ENCODE data around the gene FARP1.

FARP1 gene

DNA sequence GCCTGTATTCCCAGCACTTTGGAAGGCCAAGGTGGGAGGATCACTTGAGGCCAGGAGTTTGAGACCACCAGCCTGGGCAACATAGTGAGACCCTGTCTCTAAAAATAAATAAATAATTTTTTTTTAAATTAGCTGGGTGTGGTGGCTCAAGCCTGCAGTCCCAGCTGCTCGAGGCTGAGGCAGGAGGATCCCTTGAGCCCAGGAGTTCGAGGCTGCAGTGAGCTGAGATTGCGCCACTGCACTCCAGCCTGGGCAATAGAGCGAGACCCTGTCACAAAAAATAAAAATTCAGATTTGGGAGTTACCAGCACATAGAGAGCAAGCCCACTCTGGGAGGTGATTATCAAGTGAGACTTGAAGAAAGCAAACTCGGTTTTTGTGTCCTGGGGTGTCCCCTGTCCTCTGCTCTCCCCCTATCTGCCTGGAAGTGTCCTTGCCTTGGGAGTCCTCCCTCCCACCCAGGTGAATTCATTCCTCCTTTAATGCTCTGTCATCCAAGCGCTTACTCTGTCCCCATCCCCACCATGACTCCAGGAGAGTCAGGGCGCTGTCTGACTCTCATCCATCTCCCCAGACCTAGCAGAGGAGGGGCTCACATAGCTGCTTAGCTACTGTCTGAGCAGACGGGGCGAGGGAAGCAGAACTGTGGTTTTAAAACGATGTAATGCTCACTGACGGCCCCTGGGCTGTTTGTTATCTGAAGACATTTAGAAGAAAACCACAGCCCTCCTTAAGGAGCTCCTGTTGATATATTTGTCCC lies 287.3 kb downstream of the FARP1 start:
- Histone ChIP-seq H3K4me1 (ENCODE audit: insufficient read depth, low read length) (no peaks in the 10 kb centered on the region), H3K36me3 (ENCODE audit: insufficient read depth, low read length) (peaks cover 23% of the 10 kb centered on the region)
- 89% methylated on average over 11 of the region's 11 CpGs for WGBS

GRCh38 chr13:98432638-98433037 lies 289.7 kb downstream of the FARP1 start:
- Histone ChIP-seq H3K36me3 (ENCODE audit: insufficient read depth, low read length) (peaks cover 12% of the 10 kb centered on the region), H3K27me3 (ENCODE audit: insufficient read depth, low read length) (no peaks in the 10 kb centered on the region), H3K4me1 (ENCODE audit: insufficient read depth, low read length) (no peaks in the 10 kb centered on the region), H3K9ac (ENCODE audit: low read depth, low read length) (no peak overlapping the region), H3K9me3 (ENCODE audit: insufficient read depth, low read depth, low read length) (no peaks in the 10 kb centered on the region), H3K27ac (ENCODE audit: low read depth, low read length) (no peak overlapping the region), H3K4me3 (ENCODE audit: low read length) (no peak overlapping the region)
- WGBS = 95% methylated on average over 11 of the region's 11 CpGs

More for the DNA sequence above, 287.3 kb downstream of the FARP1 start:
- H3K9me3 ChIP-seq (ENCODE audit: insufficient read depth, low read depth, low read length) = no peaks in the 10 kb centered on the region
- no peak overlapping the region for H3K4me3 ChIP-seq (ENCODE audit: low read length)
- H3K9ac ChIP-seq (ENCODE audit: low read depth, low read length) = no peak overlapping the region
- no peak overlapping the region for H3K27ac ChIP-seq (ENCODE audit: low read depth, low read length)
- H3K27me3 ChIP-seq (ENCODE audit: insufficient read depth, low read length) = no peaks in the 10 kb centered on the region

GRCh38 chr13:98433654-98434053 lies 290.8 kb downstream of the FARP1 start:
- Histone ChIP-seq H3K4me3 (ENCODE audit: low read length) (no peak overlapping the region), H3K36me3 (ENCODE audit: insufficient read depth, low read length) (peaks cover 9% of the 10 kb centered on the region; the same call in 1 of the 2 replicates), H3K9ac (ENCODE audit: low read depth, low read length) (no peak overlapping the region), H3K27ac (ENCODE audit: low read depth, low read length) (no peak overlapping the region), H3K27me3 (ENCODE audit: insufficient read depth, low read length) (no peaks in the 10 kb centered on the region), H3K9me3 (ENCODE audit: insufficient read depth, low read depth, low read length) (no peaks in the 10 kb centered on the region), H3K4me1 (ENCODE audit: insufficient read depth, low read length) (no peaks in the 10 kb centered on the region)
- whole genome bisulfite sequencing = 96% methylated on average over 8 of the region's 10 CpGs

DNA sequence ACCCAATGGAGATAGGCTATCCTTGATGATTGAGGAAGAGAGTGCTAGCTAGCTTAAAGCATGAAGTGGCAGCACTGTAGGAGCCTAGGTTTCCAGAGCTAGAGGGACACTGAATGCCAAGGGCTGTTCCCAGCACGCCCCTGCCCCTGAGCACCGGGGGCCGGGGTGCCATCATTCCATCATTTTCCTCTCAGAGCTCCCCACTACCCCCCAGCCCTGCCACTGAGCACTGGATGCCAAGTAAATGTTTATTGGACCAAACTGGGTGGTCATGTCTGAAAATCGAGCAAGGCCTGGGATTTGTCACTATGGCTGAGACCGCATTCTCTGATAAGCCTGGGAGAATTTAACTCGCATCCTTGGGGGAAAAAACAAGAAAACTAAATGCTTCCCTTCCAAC lies 291.2 kb downstream of the FARP1 start:
- H3K27me3 ChIP-seq (ENCODE audit: insufficient read depth, low read length) = no peaks in the 10 kb centered on the region
- no peak overlapping the region for H3K9ac ChIP-seq (ENCODE audit: low read depth, low read length)
- 91% methylated on average over 6 of the region's 6 CpGs for WGBS
- no peaks in the 10 kb centered on the region for H3K4me1 ChIP-seq (ENCODE audit: insufficient read depth, low read length)
- no peak overlapping the region for H3K27ac ChIP-seq (ENCODE audit: low read depth, low read length)
- H3K4me3 ChIP-seq (ENCODE audit: low read length) = no peak overlapping the region
- H3K36me3 ChIP-seq (ENCODE audit: insufficient read depth, low read length) = peaks cover 10% of the 10 kb centered on the region; the same call in 1 of the 2 replicates
- no peaks in the 10 kb centered on the region for H3K9me3 ChIP-seq (ENCODE audit: insufficient read depth, low read depth, low read length)

DNA sequence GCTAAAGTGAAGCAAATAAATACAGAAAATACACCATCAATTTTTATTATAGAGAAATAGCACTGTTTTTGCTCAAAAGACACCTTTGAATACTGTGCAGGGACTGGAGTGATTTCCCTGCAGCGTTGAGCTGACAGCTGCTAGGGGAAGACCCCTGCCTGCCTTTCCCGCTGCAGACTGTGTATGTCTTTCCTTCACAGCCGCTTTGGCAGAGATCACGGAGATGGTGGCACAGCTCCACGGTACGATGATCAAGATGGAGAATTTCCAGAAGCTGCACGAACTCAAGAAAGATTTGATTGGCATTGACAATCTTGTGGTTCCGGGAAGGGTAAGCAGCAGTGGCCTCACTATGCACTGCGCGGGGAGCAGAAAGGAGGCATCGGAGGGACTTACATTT lies 292.5 kb downstream of the FARP1 start:
- Histone ChIP-seq H3K27ac (ENCODE audit: low read depth, low read length) (no peak overlapping the region), H3K9me3 (ENCODE audit: insufficient read depth, low read depth, low read length) (no peaks in the 10 kb centered on the region), H3K27me3 (ENCODE audit: insufficient read depth, low read length) (no peaks in the 10 kb centered on the region), H3K4me1 (ENCODE audit: insufficient read depth, low read length) (no peaks in the 10 kb centered on the region), H3K4me3 (ENCODE audit: low read length) (no peak overlapping the region), H3K36me3 (ENCODE audit: insufficient read depth, low read length) (peaks cover 20% of the 10 kb centered on the region), H3K9ac (ENCODE audit: low read depth, low read length) (no peak overlapping the region)
- WGBS = 95% methylated on average over 11 of the region's 11 CpGs

GRCh38 chr13:98436233-98436910 lies 293.5 kb downstream of the FARP1 start:
- H3K27ac ChIP-seq (ENCODE audit: low read depth, low read length) = no peak overlapping the region
- no peak overlapping the region for H3K9ac ChIP-seq (ENCODE audit: low read depth, low read length)
- no peaks in the 10 kb centered on the region for H3K4me1 ChIP-seq (ENCODE audit: insufficient read depth, low read length)
- H3K27me3 ChIP-seq (ENCODE audit: insufficient read depth, low read length) = no peaks in the 10 kb centered on the region
- 93% methylated on average over 12 of the region's 12 CpGs for WGBS
- H3K36me3 ChIP-seq (ENCODE audit: insufficient read depth, low read length) = peaks cover 29% of the 10 kb centered on the region
- no peak overlapping the region for H3K4me3 ChIP-seq (ENCODE audit: low read length)
- no peaks in the 10 kb centered on the region for H3K9me3 ChIP-seq (ENCODE audit: insufficient read depth, low read depth, low read length)

DNA sequence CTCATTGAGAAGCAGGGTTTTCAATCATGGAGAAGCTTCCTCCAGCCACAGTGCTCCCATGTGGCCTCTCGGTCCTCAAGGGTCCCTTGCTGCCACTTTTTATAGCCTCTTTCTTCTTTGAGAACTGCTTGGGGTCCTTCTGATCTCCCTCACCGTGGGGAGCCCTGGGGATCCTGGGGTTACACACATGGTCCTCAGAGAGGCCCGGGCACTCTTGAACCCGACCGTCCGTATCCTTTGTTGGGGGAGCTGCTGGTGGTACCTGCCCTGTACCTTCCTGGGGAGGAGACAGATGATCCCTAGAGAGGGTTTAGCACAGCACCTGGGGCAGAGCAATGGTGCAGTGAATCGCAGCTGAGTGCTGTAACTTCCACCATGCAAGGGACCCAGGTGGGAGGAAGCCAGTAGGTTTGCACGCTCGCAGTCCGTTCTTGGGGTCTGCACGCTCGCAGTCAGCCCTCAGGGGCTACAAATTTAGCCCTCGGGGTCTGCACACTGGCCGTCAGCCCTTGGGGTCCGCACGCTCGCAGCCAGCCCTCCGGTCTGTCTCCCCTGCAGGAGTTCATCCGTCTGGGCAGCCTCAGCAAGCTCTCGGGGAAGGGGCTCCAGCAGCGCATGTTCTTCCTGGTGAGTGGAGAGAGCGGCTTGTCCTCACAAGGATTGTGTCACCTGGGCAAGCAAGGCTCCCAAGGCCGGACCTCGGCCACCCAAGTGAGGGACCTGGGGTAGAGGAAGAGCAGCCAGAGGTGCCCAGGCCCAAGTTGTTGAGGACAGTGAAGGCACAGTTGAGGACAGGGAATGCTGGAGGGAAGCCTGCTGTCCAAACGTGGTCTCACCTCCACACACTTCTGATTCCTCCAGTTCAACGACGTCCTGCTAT lies 295.6 kb downstream of the FARP1 start:
- 96% methylated on average over 27 of the region's 27 CpGs for WGBS
- peaks cover 42% of the 10 kb centered on the region for H3K36me3 ChIP-seq (ENCODE audit: insufficient read depth, low read length)
- no peaks in the 10 kb centered on the region for H3K9me3 ChIP-seq (ENCODE audit: insufficient read depth, low read depth, low read length)
- no peak overlapping the region for H3K27ac ChIP-seq (ENCODE audit: low read depth, low read length)
- no peak overlapping the region for H3K4me3 ChIP-seq (ENCODE audit: low read length)
- H3K9ac ChIP-seq (ENCODE audit: low read depth, low read length) = no peak overlapping the region
- no peaks in the 10 kb centered on the region for H3K4me1 ChIP-seq (ENCODE audit: insufficient read depth, low read length)
- H3K27me3 ChIP-seq (ENCODE audit: insufficient read depth, low read length) = no peaks in the 10 kb centered on the region

DNA sequence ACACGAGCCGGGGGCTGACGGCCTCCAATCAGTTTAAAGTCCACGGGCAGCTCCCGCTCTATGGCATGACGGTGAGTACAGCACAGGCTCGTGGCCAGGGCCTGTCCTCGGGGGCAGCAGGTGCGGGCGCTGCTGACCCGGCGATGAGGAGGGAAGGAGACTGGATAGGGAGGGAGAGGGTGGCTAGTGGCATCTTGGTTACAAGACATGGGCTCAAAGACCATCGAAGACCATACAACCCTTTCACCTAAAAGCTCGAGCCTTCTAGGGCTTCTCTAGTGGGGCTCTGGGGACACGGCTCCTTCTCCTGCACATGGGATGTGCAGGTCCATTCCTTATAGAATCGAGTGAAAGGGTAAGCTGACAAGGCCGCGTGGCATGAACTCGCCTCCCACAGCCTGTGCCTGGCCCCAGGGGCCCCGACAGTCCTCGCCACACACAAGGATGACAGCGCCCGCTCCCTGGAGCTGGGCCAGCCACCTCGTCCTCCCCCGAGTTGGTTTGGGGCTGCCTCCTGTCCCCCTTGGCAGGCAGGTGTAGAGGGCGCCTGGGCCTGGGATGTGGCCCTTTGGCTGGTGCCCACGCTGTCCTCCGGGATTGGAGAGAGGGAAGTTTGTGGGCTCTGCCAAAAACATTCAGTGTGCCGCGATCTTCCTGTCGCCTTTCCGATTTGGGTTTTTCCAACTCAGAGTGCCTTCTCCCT lies 296.4 kb downstream of the FARP1 start:
- WGBS = 96% methylated on average over 32 of the region's 32 CpGs
- Histone ChIP-seq H3K4me3 (ENCODE audit: low read length) (no peak overlapping the region), H3K27me3 (ENCODE audit: insufficient read depth, low read length) (no peaks in the 10 kb centered on the region), H3K4me1 (ENCODE audit: insufficient read depth, low read length) (no peaks in the 10 kb centered on the region), H3K9ac (ENCODE audit: low read depth, low read length) (no peak overlapping the region), H3K9me3 (ENCODE audit: insufficient read depth, low read depth, low read length) (no peaks in the 10 kb centered on the region), H3K27ac (ENCODE audit: low read depth, low read length) (no peak overlapping the region), H3K36me3 (ENCODE audit: insufficient read depth, low read length) (peaks cover 42% of the 10 kb centered on the region)

- no peaks in the 10 kb centered on the region for H3K4me1 ChIP-seq (ENCODE audit: insufficient read depth, low read length)
- no peaks in the 10 kb centered on the region for H3K27me3 ChIP-seq (ENCODE audit: insufficient read depth, low read length)
- peaks cover 42% of the 10 kb centered on the region for H3K36me3 ChIP-seq (ENCODE audit: insufficient read depth, low read length)
- no peaks in the 10 kb centered on the region for H3K9me3 ChIP-seq (ENCODE audit: insufficient read depth, low read depth, low read length)
- H3K4me3 ChIP-seq (ENCODE audit: low read length) = no peak overlapping the region
- WGBS = 95% methylated on average over 16 of the region's 16 CpGs
- no peak overlapping the region for H3K27ac ChIP-seq (ENCODE audit: low read depth, low read length)
- H3K9ac ChIP-seq (ENCODE audit: low read depth, low read length) = no peak overlapping the region
These were observed 297.0 kb downstream of the FARP1 start for GRCh38 chr13:98439896-98440295.

GRCh38 chr13:98440390-98441055 lies 297.6 kb downstream of the FARP1 start:
- Histone ChIP-seq H3K36me3 (ENCODE audit: insufficient read depth, low read length) (peaks cover 42% of the 10 kb centered on the region), H3K9me3 (ENCODE audit: insufficient read depth, low read depth, low read length) (no peaks in the 10 kb centered on the region), H3K4me3 (ENCODE audit: low read length) (no peak overlapping the region), H3K27me3 (ENCODE audit: insufficient read depth, low read length) (no peaks in the 10 kb centered on the region), H3K27ac (ENCODE audit: low read depth, low read length) (no peak overlapping the region), H3K9ac (ENCODE audit: low read depth, low read length) (no peak overlapping the region), H3K4me1 (ENCODE audit: insufficient read depth, low read length) (no peaks in the 10 kb centered on the region)
- WGBS = 96% methylated on average over 25 of the region's 25 CpGs

Measured in HUES64 (cell line).